SK-N-SH (cell line): ENCODE measurements around the gene SDK1. TPM values are rescaled to one million over a fixed set of nuclear protein-coding genes. Genes with fewer than 3 reads are reported as not detected.

ENCODE experiments used
- CTCF ChIA-PET: fragments of 300-600, 350-600 bp; formaldehyde crosslinking; extraction: SDS; loops from one replicate; lab custom pipeline; 2021; lab: Yijun Ruan, JAX
- POLR2A ChIA-PET: fragments of 350-600 bp; sonication (Branson Sonifier 250); formaldehyde crosslinking; extraction: SDS; loops from one replicate; lab custom pipeline; 2020; ENCODE audit warnings: antibody characterized with exemption, inconsistent platforms; lab: Yijun Ruan, JAX
- DNase-seq: peaks from one replicate; pipeline ENCODE4 v3.0.0; 2012
- H2AFZ ChIP-seq: fragments of 200-600 bp; sonication (generic); 2 replicates; pipeline ENCODE4 v1.8.1; 2016; ENCODE audit warnings: antibody characterized with exemption, mild to moderate bottlenecking, low read depth
- H3F3A ChIP-seq: fragments of 200-600 bp; sonication (generic); replicated peaks from 2 replicates; pipeline ENCODE3; 2016; ENCODE audit warnings: antibody characterized with exemption, mild to moderate bottlenecking; ENCODE audit not compliant: insufficient read depth
- H3K27ac ChIP-seq, 2 experiments: fragments of 200-500 bp in 1 of 2; fragments of 200-600 bp in 1 of 2; sonication (Bioruptor generic) in 1 of 2; sonication (generic), shearing (Covaris generic) in 1 of 2; 2 replicates each; pipeline versions ENCODE4 v1.5.1 to v1.6.1; 2014 to 2016; ENCODE audit warnings: low read depth in 2 of 2, inconsistent platforms in 1 of 2, low read length in 1 of 2, mild to moderate bottlenecking in 1 of 2, mixed read lengths in 1 of 2
- H3K27me3 ChIP-seq: fragments of 200-600 bp; sonication (generic), shearing (Covaris generic); 2 replicates; pipeline ENCODE4 v1.6.1; 2016; ENCODE audit warnings: mixed run types; ENCODE audit not compliant: insufficient read depth
- H3K36me3 ChIP-seq, 2 experiments: fragments of 200-500 bp in 1 of 2; fragments of 200-600 bp in 1 of 2; sonication (Bioruptor generic) in 1 of 2; sonication (generic) in 1 of 2; replicated peaks in 1 of 2; 2 replicates each; pipeline versions ENCODE3 to v1.5.1; 2014 to 2016; ENCODE audit warnings: low read length in 1 of 2, mild to moderate bottlenecking in 1 of 2; ENCODE audit not compliant: insufficient read depth in 2 of 2, control insufficient read depth in 1 of 2
- H3K4me1 ChIP-seq, 2 experiments: fragments of 200-500 bp in 1 of 2; fragments of 200-600 bp in 1 of 2; sonication (Bioruptor generic) in 1 of 2; sonication (generic), shearing (Covaris generic) in 1 of 2; 2 replicates each; pipeline versions ENCODE4 v1.5.1 to v1.6.1; 2014 to 2016; ENCODE audit warnings: low read depth in 1 of 2, low read length in 1 of 2, mixed run types in 1 of 2; ENCODE audit not compliant: insufficient read depth in 2 of 2, control insufficient read depth in 1 of 2
- H3K4me2 ChIP-seq: fragments of 200-600 bp; sonication (generic), shearing (Covaris generic); 2 replicates; pipeline ENCODE4 v1.6.1; 2017; ENCODE audit warnings: mixed run types
- H3K4me3 ChIP-seq, 2 experiments: fragments of 200-500 bp in 1 of 2; fragments of 200-600 bp in 1 of 2; sonication (Bioruptor generic) in 1 of 2; sonication (generic), shearing (Covaris generic) in 1 of 2; 2 replicates each; pipeline versions ENCODE4 v1.5.1 to v1.8.1; 2014 to 2016; ENCODE audit warnings: low read depth in 2 of 2, inconsistent platforms in 1 of 2, low read length in 1 of 2, mild to moderate bottlenecking in 1 of 2, mixed read lengths in 1 of 2, moderate library complexity in 1 of 2
- H3K79me2 ChIP-seq: fragments of 200-600 bp; sonication (generic); 2 replicates; pipeline ENCODE4 v1.8.1; 2017; ENCODE audit warnings: mild to moderate bottlenecking; ENCODE audit not compliant: insufficient read depth
- H3K9ac ChIP-seq: fragments of 200-600 bp; sonication (generic); 2 replicates; pipeline ENCODE4 v1.6.1; 2017; ENCODE audit warnings: mixed run types
- H3K9me2 ChIP-seq: fragments of 200-600 bp; sonication (generic); 2 replicates; pipeline ENCODE4 v1.6.1; 2017; ENCODE audit warnings: mixed run types
- H3K9me3 ChIP-seq: fragments of 200-600 bp; sonication (generic); 2 replicates; pipeline ENCODE4 v1.6.1; 2017; ENCODE audit warnings: mixed run types, mild to moderate bottlenecking, moderate library complexity
- H4K20me1 ChIP-seq: fragments of 200-600 bp; sonication (generic); 2 replicates; pipeline ENCODE4 v1.6.1; 2017; ENCODE audit warnings: mild to moderate bottlenecking, mixed run types; ENCODE audit not compliant: insufficient read depth
- CTCF ChIP-seq: fragments of 200-600 bp; sonication (generic); IDR thresholded peaks from 2 replicates; pipeline ENCODE4 v1.6.1; 2017; ENCODE audit warnings: antibody characterized with exemption, mild to moderate bottlenecking, moderate library complexity
- ELF1 ChIP-seq: IDR thresholded peaks from 2 replicates; pipeline ENCODE4 v1.4.0; 2012
- EZH2phosphoT487 ChIP-seq: fragments of 200-600 bp; sonication (generic); IDR thresholded peaks from 2 replicates; pipeline ENCODE4 v1.6.1; 2017; ENCODE audit warnings: low read depth, mixed run types, mild to moderate bottlenecking, antibody characterized with exemption, moderate library complexity, borderline replicate concordance
- FOSL2 ChIP-seq: IDR thresholded peaks from 2 replicates; pipeline ENCODE4 v1.4.0; 2012; ENCODE audit warnings: low read depth, mild to moderate bottlenecking, moderate library complexity, borderline replicate concordance
- GABPA ChIP-seq: IDR thresholded peaks from 2 replicates; pipeline ENCODE4 v1.4.0; 2012; ENCODE audit warnings: low read depth, mild to moderate bottlenecking
- MXI1 ChIP-seq: IDR thresholded peaks from 2 replicates; pipeline ENCODE4 v1.6.1; 2012; ENCODE audit warnings: mild to moderate bottlenecking, low read depth, low read length, improper control_type of control experiment
- NRF1 ChIP-seq: IDR thresholded peaks from 2 replicates; pipeline ENCODE4 v1.6.1; 2012; ENCODE audit warnings: low read depth, mild to moderate bottlenecking, low read length
- RCOR1 ChIP-seq: fragments of 150-350 bp; IDR thresholded peaks from 2 replicates; pipeline ENCODE4 v1.6.1; 2017; ENCODE audit warnings: antibody characterized with exemption, low read length
- RFX5 ChIP-seq: IDR thresholded peaks from 2 replicates; pipeline ENCODE4 v1.6.1; 2012; ENCODE audit warnings: mild to moderate bottlenecking, improper control_type of control experiment, low read length
- RXRA ChIP-seq: IDR thresholded peaks from 2 replicates; pipeline ENCODE4 v1.4.0; 2012; ENCODE audit warnings: low read depth, mild to moderate bottlenecking, borderline replicate concordance
- SMC3 ChIP-seq: IDR thresholded peaks from 2 replicates; pipeline ENCODE4 v1.6.1; 2012; ENCODE audit warnings: low read depth, low read length, improper control_type of control experiment
- TCF12 ChIP-seq: IDR thresholded peaks from 2 replicates; pipeline ENCODE4 v1.4.0; 2012
- TEAD4 ChIP-seq: IDR thresholded peaks from 2 replicates; pipeline ENCODE4 v1.4.0; 2012; ENCODE audit warnings: mild to moderate bottlenecking, borderline replicate concordance; ENCODE audit not compliant: insufficient read depth
- WGBS: methylation state at CpG from one replicate; pipeline ENCODE4 v1.1.6; 2017; ENCODE audit warnings: low lambda C conversion rate; 5-methylcytosine and 5-hydroxymethylcytosine counted together
- polyA plus RNA-seq, 3 experiments: library from polyadenylated mRNA; depleted of rRNA; stranded (reverse); fragments of >200 nt; gene quantifications; 2 replicates each; pipeline ENCODE4 v1.2.3, GENCODE V29; 2012
- TF ChIP-seq, protein P1 (sequence below): IDR thresholded peaks from 2 replicates; pipeline ENCODE4 v1.4.0; 2012; ENCODE audit warnings: low read depth, borderline replicate concordance
- TF ChIP-seq, protein P2 (sequence below): fragments of 150-350 bp; IDR thresholded peaks from 2 replicates; pipeline ENCODE4 v1.6.1; 2017; ENCODE audit warnings: antibody characterized with exemption, low read length, low read depth, borderline replicate concordance
- TF ChIP-seq, protein P3 (sequence below): IDR thresholded peaks from 2 replicates; pipeline ENCODE4 v1.6.1; 2012; ENCODE audit warnings: mild to moderate bottlenecking, low read depth, low read length, moderate library complexity
- TF ChIP-seq, protein P4 (sequence below): fragments of 150-350 bp; IDR thresholded peaks from 2 replicates; pipeline ENCODE4 v1.6.1; 2016; ENCODE audit warnings: mild to moderate bottlenecking, low read depth, low read length

Gene SDK1
- polyA plus RNA-seq, 1 of the 3 experiments (the other 2 are of a cell fraction): 1.2 TPM

DNA sequence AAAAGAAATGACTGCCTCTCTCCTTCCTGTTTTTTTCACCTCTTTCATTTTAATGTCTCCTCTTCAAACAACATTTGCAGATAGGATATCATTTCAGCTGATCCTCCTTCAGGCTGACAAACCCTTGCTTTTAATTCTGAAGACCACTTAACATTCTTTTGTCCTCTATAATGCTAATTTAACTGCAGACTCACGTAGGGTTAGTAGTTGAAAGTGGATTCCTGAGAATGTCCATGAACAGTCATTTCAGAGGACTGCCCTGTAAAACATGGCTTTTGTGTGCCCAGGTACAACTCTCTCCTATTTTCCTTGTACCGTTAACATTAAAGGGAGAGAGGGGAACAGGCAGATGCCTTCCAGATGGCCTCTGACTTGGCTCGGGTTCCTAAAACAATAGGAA, 524.4 kb downstream of the SDK1 start:
- 54% methylated on average over 3 of the region's 3 CpGs for WGBS
- H2AFZ ChIP-seq: no peak overlapping the region
- no peak for TF ChIP-seq SMC3
- no peak for TF ChIP-seq FOSL2
- no peak for TF ChIP-seq RFX5
- no peak for TF ChIP-seq RXRA
- TF ChIP-seq, protein P1, sequence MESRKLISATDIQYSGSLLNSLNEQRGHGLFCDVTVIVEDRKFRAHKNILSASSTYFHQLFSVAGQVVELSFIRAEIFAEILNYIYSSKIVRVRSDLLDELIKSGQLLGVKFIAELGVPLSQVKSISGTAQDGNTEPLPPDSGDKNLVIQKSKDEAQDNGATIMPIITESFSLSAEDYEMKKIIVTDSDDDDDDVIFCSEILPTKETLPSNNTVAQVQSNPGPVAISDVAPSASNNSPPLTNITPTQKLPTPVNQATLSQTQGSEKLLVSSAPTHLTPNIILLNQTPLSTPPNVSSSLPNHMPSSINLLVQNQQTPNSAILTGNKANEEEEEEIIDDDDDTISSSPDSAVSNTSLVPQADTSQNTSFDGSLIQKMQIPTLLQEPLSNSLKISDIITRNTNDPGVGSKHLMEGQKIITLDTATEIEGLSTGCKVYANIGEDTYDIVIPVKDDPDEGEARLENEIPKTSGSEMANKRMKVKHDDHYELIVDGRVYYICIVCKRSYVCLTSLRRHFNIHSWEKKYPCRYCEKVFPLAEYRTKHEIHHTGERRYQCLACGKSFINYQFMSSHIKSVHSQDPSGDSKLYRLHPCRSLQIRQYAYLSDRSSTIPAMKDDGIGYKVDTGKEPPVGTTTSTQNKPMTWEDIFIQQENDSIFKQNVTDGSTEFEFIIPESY: no peak
- TF ChIP-seq NRF1: no peak
- TF ChIP-seq RCOR1: no peak
- TF ChIP-seq MXI1: no peak
- no peak for TF ChIP-seq TCF12
- TF ChIP-seq, protein P2, sequence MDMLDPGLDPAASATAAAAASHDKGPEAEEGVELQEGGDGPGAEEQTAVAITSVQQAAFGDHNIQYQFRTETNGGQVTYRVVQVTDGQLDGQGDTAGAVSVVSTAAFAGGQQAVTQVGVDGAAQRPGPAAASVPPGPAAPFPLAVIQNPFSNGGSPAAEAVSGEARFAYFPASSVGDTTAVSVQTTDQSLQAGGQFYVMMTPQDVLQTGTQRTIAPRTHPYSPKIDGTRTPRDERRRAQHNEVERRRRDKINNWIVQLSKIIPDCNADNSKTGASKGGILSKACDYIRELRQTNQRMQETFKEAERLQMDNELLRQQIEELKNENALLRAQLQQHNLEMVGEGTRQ: no peak
- TF ChIP-seq GABPA: no peak
- no peak for TF ChIP-seq ELF1
- TF ChIP-seq, protein P3, sequence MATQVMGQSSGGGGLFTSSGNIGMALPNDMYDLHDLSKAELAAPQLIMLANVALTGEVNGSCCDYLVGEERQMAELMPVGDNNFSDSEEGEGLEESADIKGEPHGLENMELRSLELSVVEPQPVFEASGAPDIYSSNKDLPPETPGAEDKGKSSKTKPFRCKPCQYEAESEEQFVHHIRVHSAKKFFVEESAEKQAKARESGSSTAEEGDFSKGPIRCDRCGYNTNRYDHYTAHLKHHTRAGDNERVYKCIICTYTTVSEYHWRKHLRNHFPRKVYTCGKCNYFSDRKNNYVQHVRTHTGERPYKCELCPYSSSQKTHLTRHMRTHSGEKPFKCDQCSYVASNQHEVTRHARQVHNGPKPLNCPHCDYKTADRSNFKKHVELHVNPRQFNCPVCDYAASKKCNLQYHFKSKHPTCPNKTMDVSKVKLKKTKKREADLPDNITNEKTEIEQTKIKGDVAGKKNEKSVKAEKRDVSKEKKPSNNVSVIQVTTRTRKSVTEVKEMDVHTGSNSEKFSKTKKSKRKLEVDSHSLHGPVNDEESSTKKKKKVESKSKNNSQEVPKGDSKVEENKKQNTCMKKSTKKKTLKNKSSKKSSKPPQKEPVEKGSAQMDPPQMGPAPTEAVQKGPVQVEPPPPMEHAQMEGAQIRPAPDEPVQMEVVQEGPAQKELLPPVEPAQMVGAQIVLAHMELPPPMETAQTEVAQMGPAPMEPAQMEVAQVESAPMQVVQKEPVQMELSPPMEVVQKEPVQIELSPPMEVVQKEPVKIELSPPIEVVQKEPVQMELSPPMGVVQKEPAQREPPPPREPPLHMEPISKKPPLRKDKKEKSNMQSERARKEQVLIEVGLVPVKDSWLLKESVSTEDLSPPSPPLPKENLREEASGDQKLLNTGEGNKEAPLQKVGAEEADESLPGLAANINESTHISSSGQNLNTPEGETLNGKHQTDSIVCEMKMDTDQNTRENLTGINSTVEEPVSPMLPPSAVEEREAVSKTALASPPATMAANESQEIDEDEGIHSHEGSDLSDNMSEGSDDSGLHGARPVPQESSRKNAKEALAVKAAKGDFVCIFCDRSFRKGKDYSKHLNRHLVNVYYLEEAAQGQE: no peak
- no peak for TF ChIP-seq EZH2phosphoT487
- no peak for TF ChIP-seq CTCF
- no peak for TF ChIP-seq TEAD4
- TF ChIP-seq, protein P4, sequence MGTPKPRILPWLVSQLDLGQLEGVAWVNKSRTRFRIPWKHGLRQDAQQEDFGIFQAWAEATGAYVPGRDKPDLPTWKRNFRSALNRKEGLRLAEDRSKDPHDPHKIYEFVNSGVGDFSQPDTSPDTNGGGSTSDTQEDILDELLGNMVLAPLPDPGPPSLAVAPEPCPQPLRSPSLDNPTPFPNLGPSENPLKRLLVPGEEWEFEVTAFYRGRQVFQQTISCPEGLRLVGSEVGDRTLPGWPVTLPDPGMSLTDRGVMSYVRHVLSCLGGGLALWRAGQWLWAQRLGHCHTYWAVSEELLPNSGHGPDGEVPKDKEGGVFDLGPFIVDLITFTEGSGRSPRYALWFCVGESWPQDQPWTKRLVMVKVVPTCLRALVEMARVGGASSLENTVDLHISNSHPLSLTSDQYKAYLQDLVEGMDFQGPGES: no peak
- no peak overlapping the region for H3K27ac ChIP-seq
- H3K9me3 ChIP-seq: no peaks in the 10 kb centered on the region
- no peak overlapping the region for H3K4me3 ChIP-seq
- no peaks in the 10 kb centered on the region for H3K9me2 ChIP-seq
- no peak for DNase-seq
- no peak overlapping the region for H3K4me2 ChIP-seq
- no peaks in the 10 kb centered on the region for H3K27me3 ChIP-seq
- no peaks in the 10 kb centered on the region for H3K79me2 ChIP-seq
- CTCF ChIA-PET: no interaction called here
- H4K20me1 ChIP-seq: no peaks in the 10 kb centered on the region
- POLR2A ChIA-PET: no interaction called here
- no peaks in the 10 kb centered on the region for H3K36me3 ChIP-seq
- H3K4me1 ChIP-seq: no peaks in the 10 kb centered on the region; a peak in 1 of 4 replicates
- H3F3A ChIP-seq: no peaks in the 10 kb centered on the region
- H3K9ac ChIP-seq: no peak overlapping the region
